ENCODE measurements around the gene CBR1.

DNA sequence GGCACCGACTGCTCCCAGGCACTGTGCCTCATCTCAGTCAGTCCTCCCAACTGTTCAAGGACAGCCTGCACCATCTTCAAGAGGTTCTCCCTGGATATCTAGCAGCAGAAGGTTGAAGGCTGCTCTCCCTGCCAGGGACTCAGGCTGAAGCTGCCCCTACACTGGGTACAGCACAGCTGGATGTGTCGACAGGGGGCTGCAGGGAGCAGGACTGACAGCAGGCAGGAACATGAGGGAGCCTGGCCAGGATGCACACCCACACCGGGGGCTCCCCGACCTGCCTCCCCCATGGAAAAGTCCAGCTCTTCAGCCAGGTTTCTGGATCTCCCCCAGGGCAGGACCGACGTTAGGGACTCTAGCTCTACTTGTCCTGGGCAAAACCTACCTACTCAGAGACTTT lies 30.0 kb upstream of the CBR1 start:
- TF ChIP-seq POLR2AphosphoS5 (IDR thresholded peaks at IDR 0.05; ENCODE audit: borderline replicate concordance, low read depth, low read length) (no peak), EZH2 (IDR thresholded peaks at IDR 0.05) (no peak), FOXP2 (optimal IDR thresholded peaks at IDR 0.05; ENCODE audit: control extremely low read depth, extremely low read length, insufficient read depth) (no peak)
